Fibroblast of pulmonary artery (primary cell): Measurements from ENCODE around the gene ITGAL.
"Not testable (repeated sequence)": the region's sequence is repeated elsewhere in the genome, so short reads cannot be mapped to it uniquely, and the experiment has no call there.

ENCODE experiments used
- DNase-seq: peaks from one replicate; pipeline ENCODE4 v3.0.0-alpha.2; 2010; ENCODE audit warnings: low read depth
- H3K4me3 ChIP-seq: replicated peaks from 2 replicates; pipeline ENCODE4 v1.5.1; 2011; ENCODE audit warnings: low read depth, mild to moderate bottlenecking, control low read depth, low read length, moderate library complexity
- CTCF ChIP-seq: IDR thresholded peaks from 2 replicates; pipeline ENCODE4 v1.5.1; 2011; ENCODE audit warnings: mild to moderate bottlenecking, control low read depth, low read length, inconsistent platforms; ENCODE audit errors: missing control alignments

The ITGAL gene

DNA sequence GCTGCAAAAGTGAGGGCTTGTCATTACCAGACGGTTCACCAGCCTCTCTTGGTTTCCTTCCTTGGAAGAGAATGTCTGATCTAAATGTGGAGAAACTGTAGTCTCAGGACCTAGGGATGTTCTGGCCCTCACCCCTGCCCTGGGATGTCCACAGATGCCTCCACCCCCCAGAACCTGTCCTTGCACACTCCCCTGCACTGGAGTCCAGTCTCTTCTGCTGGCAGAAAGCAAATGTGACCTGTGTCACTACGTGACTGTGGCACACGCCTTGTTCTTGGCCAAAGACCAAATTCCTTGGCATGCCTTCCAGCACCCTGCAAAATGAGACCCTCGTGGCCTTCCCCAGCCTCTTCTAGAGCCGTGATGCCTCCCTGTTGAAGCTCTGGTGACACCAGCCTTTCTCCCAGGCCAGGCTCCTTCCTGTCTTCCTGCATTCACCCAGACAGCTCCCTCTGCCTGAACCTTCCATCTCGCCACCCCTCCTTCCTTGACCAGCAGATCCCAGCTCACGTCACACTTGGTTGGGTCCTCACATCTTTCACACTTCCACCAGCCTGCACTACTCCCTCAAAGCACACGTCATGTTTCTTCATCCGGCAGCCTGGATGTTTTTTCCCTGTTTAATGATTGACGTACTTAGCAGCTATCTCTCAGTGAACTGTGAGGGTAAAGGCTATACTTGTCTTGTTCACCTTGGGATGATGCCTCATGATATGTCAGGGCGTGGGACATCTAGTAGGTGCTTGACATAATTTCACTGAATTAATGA, 49.5 kb downstream of the ITGAL start:
- H3K4me3 ChIP-seq, result no peak overlapping the region
- no peak for TF ChIP-seq CTCF
- DNase-seq, result no peak

- DNase-seq, H3K4me3 ChIP-seq: not testable (repeated sequence)
Observed at GRCh38 chr16:30522702-30523463, 50.3 kb downstream of the ITGAL start.

- TF ChIP-seq CTCF, result no peak
- H3K4me3 ChIP-seq, result no peak overlapping the region
- DNase-seq, result peak; percentile 11
Observed at GRCh38 chr16:30523768-30524574, 51.4 kb downstream of the ITGAL start.

GRCh38 chr16:30524575-30525568, 52.3 kb downstream of the ITGAL start:
- no peak for DNase-seq
- no peak overlapping the region for H3K4me3 ChIP-seq
- no peak for TF ChIP-seq CTCF

- no peak for DNase-seq
- no peak for TF ChIP-seq CTCF
- H3K4me3 ChIP-seq, result peak overlapping the region; percentile 79
Observed at GRCh38 chr16:30525844-30526136, 53.2 kb downstream of the ITGAL start.

- peak; percentile 40 for DNase-seq
- H3K4me3 ChIP-seq, result peak within 1 kb of the TSS; percentile 79
- no peak for TF ChIP-seq CTCF
Observed at GRCh38 chr16:30526137-30526822, 53.7 kb downstream of the ITGAL start, which contains the start of gene ZNF768. Gene ZNF768, minus strand, starts transcription at chr16:30526566. Its CDS starts 153 bp downstream, at chr16:30526413.
